ENCODE results near the gene NYAP2. TPM values are rescaled to one million over a fixed set of nuclear protein-coding genes. Genes with fewer than 3 reads are reported as not detected.

Gene NYAP2
- total RNA-seq, 1 experiment from 2014 or later = not detected

DNA sequence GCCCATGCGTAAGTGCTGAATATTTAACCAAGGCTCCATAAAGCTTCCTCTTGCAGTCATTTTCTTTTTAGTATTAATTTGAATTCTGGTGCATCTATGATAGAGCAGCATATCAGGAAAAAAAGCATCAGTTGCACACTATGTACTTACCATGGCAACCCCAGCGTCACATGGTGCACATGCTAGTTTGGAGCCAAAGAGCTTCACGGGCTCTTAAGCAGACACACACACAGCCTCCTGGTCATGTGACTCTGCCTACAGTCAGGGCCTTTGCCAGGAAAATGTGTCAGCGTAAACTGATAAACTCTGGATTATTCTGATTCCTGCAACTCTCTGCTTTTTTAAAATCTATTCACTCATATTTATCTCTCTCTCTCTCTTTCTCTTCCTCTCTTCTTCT is 30.2 kb downstream of the NYAP2 start:
- Mint-ChIP-seq H3K27me3 (ENCODE audit: low read depth) (no peaks in the 10 kb centered on the region), H3K4me3 (no peak overlapping the region), H3K4me1 (peaks cover 40% of the 10 kb centered on the region), H3K36me3 (no peaks in the 10 kb centered on the region), H3K27ac (no peak overlapping the region), H3K9me3 (no peaks in the 10 kb centered on the region)
- ATAC-seq (peak; percentile 79), DNase-seq (ENCODE audit: low spot score) (no peak)
- ChIA-PET POLR2A (no interaction called here), CTCF (no interaction called here)
- TF ChIP-seq, protein P1, sequence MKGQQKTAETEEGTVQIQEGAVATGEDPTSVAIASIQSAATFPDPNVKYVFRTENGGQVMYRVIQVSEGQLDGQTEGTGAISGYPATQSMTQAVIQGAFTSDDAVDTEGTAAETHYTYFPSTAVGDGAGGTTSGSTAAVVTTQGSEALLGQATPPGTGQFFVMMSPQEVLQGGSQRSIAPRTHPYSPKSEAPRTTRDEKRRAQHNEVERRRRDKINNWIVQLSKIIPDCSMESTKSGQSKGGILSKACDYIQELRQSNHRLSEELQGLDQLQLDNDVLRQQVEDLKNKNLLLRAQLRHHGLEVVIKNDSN (CRISPR knock-in tag; IDR thresholded peaks at IDR 0.05) = peak; percentile 79
- TF ChIP-seq, protein P2, sequence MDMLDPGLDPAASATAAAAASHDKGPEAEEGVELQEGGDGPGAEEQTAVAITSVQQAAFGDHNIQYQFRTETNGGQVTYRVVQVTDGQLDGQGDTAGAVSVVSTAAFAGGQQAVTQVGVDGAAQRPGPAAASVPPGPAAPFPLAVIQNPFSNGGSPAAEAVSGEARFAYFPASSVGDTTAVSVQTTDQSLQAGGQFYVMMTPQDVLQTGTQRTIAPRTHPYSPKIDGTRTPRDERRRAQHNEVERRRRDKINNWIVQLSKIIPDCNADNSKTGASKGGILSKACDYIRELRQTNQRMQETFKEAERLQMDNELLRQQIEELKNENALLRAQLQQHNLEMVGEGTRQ (CRISPR knock-in tag; IDR thresholded peaks at IDR 0.05) = peak; percentile 85
- TF ChIP-seq, protein P3, sequence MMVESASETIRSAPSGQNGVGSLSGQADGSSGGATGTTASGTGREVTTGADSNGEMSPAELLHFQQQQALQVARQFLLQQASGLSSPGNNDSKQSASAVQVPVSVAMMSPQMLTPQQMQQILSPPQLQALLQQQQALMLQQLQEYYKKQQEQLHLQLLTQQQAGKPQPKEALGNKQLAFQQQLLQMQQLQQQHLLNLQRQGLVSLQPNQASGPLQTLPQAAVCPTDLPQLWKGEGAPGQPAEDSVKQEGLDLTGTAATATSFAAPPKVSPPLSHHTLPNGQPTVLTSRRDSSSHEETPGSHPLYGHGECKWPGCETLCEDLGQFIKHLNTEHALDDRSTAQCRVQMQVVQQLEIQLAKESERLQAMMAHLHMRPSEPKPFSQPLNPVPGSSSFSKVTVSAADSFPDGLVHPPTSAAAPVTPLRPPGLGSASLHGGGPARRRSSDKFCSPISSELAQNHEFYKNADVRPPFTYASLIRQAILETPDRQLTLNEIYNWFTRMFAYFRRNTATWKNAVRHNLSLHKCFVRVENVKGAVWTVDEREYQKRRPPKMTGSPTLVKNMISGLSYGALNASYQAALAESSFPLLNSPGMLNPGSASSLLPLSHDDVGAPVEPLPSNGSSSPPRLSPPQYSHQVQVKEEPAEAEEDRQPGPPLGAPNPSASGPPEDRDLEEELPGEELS (CRISPR knock-in tag; IDR thresholded peaks at IDR 0.05) = no peak

DNA sequence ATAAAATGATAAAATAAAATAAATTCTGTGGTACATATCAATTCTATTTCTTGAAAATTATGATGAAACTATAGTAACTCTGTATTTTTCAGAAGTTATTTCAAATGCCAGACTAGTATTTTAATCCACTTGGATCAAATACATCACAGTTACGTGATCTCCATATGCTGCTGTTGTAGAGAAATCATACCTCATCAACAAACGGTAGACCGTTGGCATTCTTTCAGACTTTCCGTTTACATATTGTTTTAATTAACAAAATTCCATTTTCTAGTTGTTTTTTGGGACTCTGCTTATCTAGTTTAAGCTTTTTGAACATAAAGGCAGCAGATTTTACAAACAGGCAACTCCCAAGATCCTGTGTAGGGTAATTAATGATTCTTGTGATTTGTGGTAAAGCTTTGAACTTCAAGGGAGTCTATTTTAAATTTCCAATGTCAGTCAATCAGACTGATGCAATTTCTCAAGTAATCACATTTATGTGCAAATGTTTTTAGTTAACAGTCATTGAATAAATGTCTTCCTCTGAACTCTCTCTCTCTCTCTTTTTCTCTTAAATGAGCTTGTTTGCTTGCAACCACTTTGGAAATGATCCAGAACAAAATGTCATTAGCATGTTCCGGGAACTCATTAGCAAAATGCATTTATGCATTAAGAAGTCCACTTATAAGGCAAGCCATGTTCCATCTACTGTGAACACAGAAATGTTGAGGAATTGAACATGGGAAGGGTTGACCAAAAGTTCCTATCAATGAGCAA is 31.8 kb downstream of the NYAP2 start:
- POLR2A ChIA-PET = no interaction called here
- TF ChIP-seq TP53 (CRISPR knock-in tag; IDR thresholded peaks at IDR 0.05) (no peak), SOX15 (CRISPR knock-in tag; IDR thresholded peaks at IDR 0.05) (no peak), IRF2 (CRISPR knock-in tag; IDR thresholded peaks at IDR 0.05; ENCODE audit: borderline replicate concordance, low read depth) (no peak), NR2C2 (CRISPR knock-in tag; IDR thresholded peaks at IDR 0.05) (no peak), ESRRA (CRISPR knock-in tag; IDR thresholded peaks at IDR 0.05; ENCODE audit: borderline replicate concordance) (no peak), TEAD4 (CRISPR knock-in tag; IDR thresholded peaks at IDR 0.05) (no peak), FOXJ3 (CRISPR knock-in tag; IDR thresholded peaks at IDR 0.05; ENCODE audit: borderline replicate concordance) (no peak), OVOL2 (CRISPR knock-in tag; IDR thresholded peaks at IDR 0.05; ENCODE audit: borderline replicate concordance) (no peak), FOXP1 (CRISPR knock-in tag; IDR thresholded peaks at IDR 0.05; ENCODE audit: borderline replicate concordance) (no peak), PRRX2 (CRISPR knock-in tag; IDR thresholded peaks at IDR 0.05) (no peak), SMAD3 (CRISPR knock-in tag; IDR thresholded peaks at IDR 0.05; ENCODE audit: borderline replicate concordance) (no peak)
- TF ChIP-seq, protein P4, sequence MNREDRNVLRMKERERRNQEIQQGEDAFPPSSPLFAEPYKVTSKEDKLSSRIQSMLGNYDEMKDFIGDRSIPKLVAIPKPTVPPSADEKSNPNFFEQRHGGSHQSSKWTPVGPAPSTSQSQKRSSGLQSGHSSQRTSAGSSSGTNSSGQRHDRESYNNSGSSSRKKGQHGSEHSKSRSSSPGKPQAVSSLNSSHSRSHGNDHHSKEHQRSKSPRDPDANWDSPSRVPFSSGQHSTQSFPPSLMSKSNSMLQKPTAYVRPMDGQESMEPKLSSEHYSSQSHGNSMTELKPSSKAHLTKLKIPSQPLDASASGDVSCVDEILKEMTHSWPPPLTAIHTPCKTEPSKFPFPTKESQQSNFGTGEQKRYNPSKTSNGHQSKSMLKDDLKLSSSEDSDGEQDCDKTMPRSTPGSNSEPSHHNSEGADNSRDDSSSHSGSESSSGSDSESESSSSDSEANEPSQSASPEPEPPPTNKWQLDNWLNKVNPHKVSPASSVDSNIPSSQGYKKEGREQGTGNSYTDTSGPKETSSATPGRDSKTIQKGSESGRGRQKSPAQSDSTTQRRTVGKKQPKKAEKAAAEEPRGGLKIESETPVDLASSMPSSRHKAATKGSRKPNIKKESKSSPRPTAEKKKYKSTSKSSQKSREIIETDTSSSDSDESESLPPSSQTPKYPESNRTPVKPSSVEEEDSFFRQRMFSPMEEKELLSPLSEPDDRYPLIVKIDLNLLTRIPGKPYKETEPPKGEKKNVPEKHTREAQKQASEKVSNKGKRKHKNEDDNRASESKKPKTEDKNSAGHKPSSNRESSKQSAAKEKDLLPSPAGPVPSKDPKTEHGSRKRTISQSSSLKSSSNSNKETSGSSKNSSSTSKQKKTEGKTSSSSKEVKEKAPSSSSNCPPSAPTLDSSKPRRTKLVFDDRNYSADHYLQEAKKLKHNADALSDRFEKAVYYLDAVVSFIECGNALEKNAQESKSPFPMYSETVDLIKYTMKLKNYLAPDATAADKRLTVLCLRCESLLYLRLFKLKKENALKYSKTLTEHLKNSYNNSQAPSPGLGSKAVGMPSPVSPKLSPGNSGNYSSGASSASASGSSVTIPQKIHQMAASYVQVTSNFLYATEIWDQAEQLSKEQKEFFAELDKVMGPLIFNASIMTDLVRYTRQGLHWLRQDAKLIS (CRISPR knock-in tag; IDR thresholded peaks at IDR 0.05; ENCODE audit: borderline replicate concordance) = no peak
- TF ChIP-seq, protein P5, sequence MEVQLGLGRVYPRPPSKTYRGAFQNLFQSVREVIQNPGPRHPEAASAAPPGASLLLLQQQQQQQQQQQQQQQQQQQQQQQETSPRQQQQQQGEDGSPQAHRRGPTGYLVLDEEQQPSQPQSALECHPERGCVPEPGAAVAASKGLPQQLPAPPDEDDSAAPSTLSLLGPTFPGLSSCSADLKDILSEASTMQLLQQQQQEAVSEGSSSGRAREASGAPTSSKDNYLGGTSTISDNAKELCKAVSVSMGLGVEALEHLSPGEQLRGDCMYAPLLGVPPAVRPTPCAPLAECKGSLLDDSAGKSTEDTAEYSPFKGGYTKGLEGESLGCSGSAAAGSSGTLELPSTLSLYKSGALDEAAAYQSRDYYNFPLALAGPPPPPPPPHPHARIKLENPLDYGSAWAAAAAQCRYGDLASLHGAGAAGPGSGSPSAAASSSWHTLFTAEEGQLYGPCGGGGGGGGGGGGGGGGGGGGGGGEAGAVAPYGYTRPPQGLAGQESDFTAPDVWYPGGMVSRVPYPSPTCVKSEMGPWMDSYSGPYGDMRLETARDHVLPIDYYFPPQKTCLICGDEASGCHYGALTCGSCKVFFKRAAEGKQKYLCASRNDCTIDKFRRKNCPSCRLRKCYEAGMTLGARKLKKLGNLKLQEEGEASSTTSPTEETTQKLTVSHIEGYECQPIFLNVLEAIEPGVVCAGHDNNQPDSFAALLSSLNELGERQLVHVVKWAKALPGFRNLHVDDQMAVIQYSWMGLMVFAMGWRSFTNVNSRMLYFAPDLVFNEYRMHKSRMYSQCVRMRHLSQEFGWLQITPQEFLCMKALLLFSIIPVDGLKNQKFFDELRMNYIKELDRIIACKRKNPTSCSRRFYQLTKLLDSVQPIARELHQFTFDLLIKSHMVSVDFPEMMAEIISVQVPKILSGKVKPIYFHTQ (CRISPR knock-in tag; IDR thresholded peaks at IDR 0.05) = no peak
- TF ChIP-seq, protein P6, sequence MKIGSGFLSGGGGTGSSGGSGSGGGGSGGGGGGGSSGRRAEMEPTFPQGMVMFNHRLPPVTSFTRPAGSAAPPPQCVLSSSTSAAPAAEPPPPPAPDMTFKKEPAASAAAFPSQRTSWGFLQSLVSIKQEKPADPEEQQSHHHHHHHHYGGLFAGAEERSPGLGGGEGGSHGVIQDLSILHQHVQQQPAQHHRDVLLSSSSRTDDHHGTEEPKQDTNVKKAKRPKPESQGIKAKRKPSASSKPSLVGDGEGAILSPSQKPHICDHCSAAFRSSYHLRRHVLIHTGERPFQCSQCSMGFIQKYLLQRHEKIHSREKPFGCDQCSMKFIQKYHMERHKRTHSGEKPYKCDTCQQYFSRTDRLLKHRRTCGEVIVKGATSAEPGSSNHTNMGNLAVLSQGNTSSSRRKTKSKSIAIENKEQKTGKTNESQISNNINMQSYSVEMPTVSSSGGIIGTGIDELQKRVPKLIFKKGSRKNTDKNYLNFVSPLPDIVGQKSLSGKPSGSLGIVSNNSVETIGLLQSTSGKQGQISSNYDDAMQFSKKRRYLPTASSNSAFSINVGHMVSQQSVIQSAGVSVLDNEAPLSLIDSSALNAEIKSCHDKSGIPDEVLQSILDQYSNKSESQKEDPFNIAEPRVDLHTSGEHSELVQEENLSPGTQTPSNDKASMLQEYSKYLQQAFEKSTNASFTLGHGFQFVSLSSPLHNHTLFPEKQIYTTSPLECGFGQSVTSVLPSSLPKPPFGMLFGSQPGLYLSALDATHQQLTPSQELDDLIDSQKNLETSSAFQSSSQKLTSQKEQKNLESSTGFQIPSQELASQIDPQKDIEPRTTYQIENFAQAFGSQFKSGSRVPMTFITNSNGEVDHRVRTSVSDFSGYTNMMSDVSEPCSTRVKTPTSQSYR (CRISPR knock-in tag; IDR thresholded peaks at IDR 0.05) = no peak
- TF ChIP-seq, protein P7, sequence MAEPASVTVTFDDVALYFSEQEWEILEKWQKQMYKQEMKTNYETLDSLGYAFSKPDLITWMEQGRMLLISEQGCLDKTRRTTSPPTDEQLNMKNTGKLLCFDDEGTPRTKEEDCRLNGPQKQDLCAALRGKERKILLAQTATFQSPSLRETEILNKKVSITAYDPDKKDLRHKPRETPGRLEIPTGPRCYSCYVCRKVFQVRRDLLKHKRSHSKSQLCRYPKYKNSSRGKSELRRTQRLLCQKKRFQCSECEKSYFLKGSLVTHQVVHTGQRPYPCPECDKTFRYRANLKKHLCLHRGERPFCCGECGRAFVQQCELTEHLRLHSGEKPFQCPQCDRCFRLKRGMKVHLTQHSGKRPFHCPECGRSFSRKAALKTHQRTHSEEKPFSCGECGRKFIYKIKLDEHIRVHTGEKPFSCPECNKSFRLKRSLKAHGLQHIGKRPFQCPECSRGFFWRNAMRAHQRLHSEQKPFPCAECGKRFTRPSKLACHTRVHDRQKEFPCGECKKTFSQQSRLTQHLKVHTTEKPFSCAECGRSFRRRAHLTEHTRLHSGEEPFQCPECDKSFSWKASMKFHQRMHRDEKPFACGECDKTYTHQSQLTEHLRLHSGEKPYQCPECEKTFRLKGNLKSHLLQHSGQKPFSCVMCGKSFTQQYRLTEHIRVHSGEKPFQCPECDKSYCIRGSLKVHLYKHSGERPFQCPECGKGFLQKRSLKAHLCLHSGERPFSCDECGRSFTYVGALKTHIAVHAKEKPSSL (CRISPR knock-in tag; conservative IDR thresholded peaks at IDR 0.05) = no peak

More for the DNA sequence above, 31.8 kb downstream of the NYAP2 start:
- Mint-ChIP-seq H3K9me3 (no peaks in the 10 kb centered on the region), H3K4me3 (no peak overlapping the region), H3K36me3 (no peaks in the 10 kb centered on the region), H3K4me1 (peaks cover 38% of the 10 kb centered on the region), H3K27me3 (ENCODE audit: low read depth) (no peaks in the 10 kb centered on the region), H3K27ac (peak overlapping the region; percentile 63)
- DNase-seq (ENCODE audit: low spot score) = no peak
- CTCF ChIA-PET = interaction anchor here (0.6 kb wide), 1 partner anchor 1969 kb away, joined by 3 read pairs; no protein-coding TSS in a partner anchor
- no peak for ATAC-seq

Data from WTC11 (cell line).